Astrocyte (in vitro differentiated cells and primary cell): ENCODE results near the gene ATP11A.

Source experiments
- CTCF ChIP-seq: IDR thresholded peaks from 2 replicates; pipeline ENCODE4 v1.5.1; 2011; ENCODE audit warnings: low read depth, mild to moderate bottlenecking, inconsistent platforms, low read length, moderate library complexity; ENCODE audit not compliant: insufficient read depth
- EZH2 ChIP-seq: IDR thresholded peaks from 2 replicates; pipeline ENCODE4 v1.6.1; 2012; ENCODE audit warnings: mild to moderate bottlenecking, low read length, inconsistent platforms; ENCODE audit not compliant: insufficient read depth

GRCh38 chr13:112854321-112854720, 164.5 kb downstream of the ATP11A start:
- TF ChIP-seq CTCF (no peak), EZH2 (no peak)
